WI38 (cell line): Measurements from ENCODE around the gene CLEC2L.

Experiments used
- H3K4me3 ChIP-seq: 2 replicates; pipeline ENCODE4 v1.5.1; 2011; ENCODE audit warnings: low read depth, mild to moderate bottlenecking, control low read depth, low read length
- CTCF ChIP-seq: IDR thresholded peaks from 2 replicates; pipeline ENCODE4 v1.5.1; 2012; ENCODE audit warnings: low read depth, mild to moderate bottlenecking, control low read depth, low read length

CLEC2L gene

GRCh38 chr7:139566736-139567646, 43.5 kb downstream of the CLEC2L start:
- H3K4me3 ChIP-seq, result no peak overlapping the region
- no peak for TF ChIP-seq CTCF

GRCh38 chr7:139567647-139568345, 44.3 kb downstream of the CLEC2L start:
- TF ChIP-seq CTCF, result no peak
- no peak overlapping the region for H3K4me3 ChIP-seq

GRCh38 chr7:139568346-139568675, 44.8 kb downstream of the CLEC2L start:
- no peak for TF ChIP-seq CTCF
- H3K4me3 ChIP-seq, result no peak overlapping the region

- TF ChIP-seq CTCF, result no peak
- H3K4me3 ChIP-seq, result no peak overlapping the region
Measured at GRCh38 chr7:139568813-139569490, 45.5 kb downstream of the CLEC2L start.

- no peak for TF ChIP-seq CTCF
- H3K4me3 ChIP-seq, result no peak overlapping the region
Measured at GRCh38 chr7:139570119-139570518, 46.6 kb downstream of the CLEC2L start.

- TF ChIP-seq CTCF, result no peak
- H3K4me3 ChIP-seq, result no peak overlapping the region
Measured at GRCh38 chr7:139570626-139571025, 47.1 kb downstream of the CLEC2L start.

GRCh38 chr7:139571190-139571589, 47.7 kb downstream of the CLEC2L start:
- no peak for TF ChIP-seq CTCF
- no peak overlapping the region for H3K4me3 ChIP-seq
